ENCODE results near the gene AURKA.

Gene AURKA

GRCh38 chr20:56392132-56392880, at the start of gene AURKA, which contains the start of gene CSTF1:
AURKA (minus strand) TSS chr20:56392215; CDS start chr20:56388197, 4,018 bp downstream.
CSTF1 (plus strand) TSS chr20:56392645; CDS start chr20:56395553, 2,908 bp downstream.
- DNase-seq = peak; percentile 99

GRCh38 chr20:56440346-56441007, 48.5 kb upstream of the AURKA start:
- no peak for DNase-seq

GRCh38 chr20:56439771-56440291, 47.8 kb upstream of the AURKA start:
- no peak for DNase-seq

GRCh38 chr20:56438284-56438683, 46.3 kb upstream of the AURKA start:
- DNase-seq = no peak

- DNase-seq = no peak
These were observed 45.4 kb upstream of the AURKA start for GRCh38 chr20:56437196-56437960.

GRCh38 chr20:56433880-56434255, 41.9 kb upstream of the AURKA start:
- no peak for DNase-seq

- DNase-seq = no peak
These were observed 41.3 kb upstream of the AURKA start for GRCh38 chr20:56433221-56433879.

- DNase-seq = no peak
These were observed 39.5 kb upstream of the AURKA start for GRCh38 chr20:56431471-56431870.

- DNase-seq = no peak
These were observed 38.9 kb upstream of the AURKA start for GRCh38 chr20:56430957-56431356.

- DNase-seq = no peak
These were observed 38.4 kb upstream of the AURKA start for GRCh38 chr20:56430461-56430860.

GRCh38 chr20:56429941-56430340, 37.9 kb upstream of the AURKA start:
- DNase-seq = no peak

- peak; percentile 38 for DNase-seq
These were observed 37.5 kb upstream of the AURKA start for GRCh38 chr20:56429502-56429901.

GRCh38 chr20:56428881-56429280, 36.9 kb upstream of the AURKA start:
- no peak for DNase-seq

- no peak for DNase-seq
These were observed 36.4 kb upstream of the AURKA start for GRCh38 chr20:56428410-56428809.

- DNase-seq = no peak
These were observed 35.8 kb upstream of the AURKA start for GRCh38 chr20:56427797-56428196.

GRCh38 chr20:56426926-56427325, 34.9 kb upstream of the AURKA start:
- no peak for DNase-seq

- no peak for DNase-seq
These were observed 34.0 kb upstream of the AURKA start for GRCh38 chr20:56426026-56426425.

GRCh38 chr20:56424931-56425330, 32.9 kb upstream of the AURKA start:
- no peak for DNase-seq

- no peak for DNase-seq
These were observed 31.9 kb upstream of the AURKA start for GRCh38 chr20:56423886-56424285.

- DNase-seq = no peak
These were observed 31.2 kb upstream of the AURKA start for GRCh38 chr20:56423211-56423610.

- no peak for DNase-seq
These were observed 30.8 kb upstream of the AURKA start for GRCh38 chr20:56422824-56423189.

GRCh38 chr20:56422076-56422823, 30.2 kb upstream of the AURKA start:
- DNase-seq = no peak

Data from stimulated activated CD4-positive, alpha-beta T cell treated with anti-CD3 and anti-CD28 coated beads, Interleukin-12 subunit alpha, Interleukin-12 subunit beta, amount 100 ng/mL, for 4 hours (primary cell).